H9 (cell line): ENCODE results near the gene SLC22A12. TPM values are rescaled to one million over a fixed set of nuclear protein-coding genes. Genes with fewer than 3 reads are reported as not detected.

ENCODE experiments used
- DNase-seq: peaks from one replicate; pipeline ENCODE4 v3.0.0-alpha.2; 2017
- H2AFZ ChIP-seq: one replicate; pipeline ENCODE4 v1.6.1; 2013; ENCODE audit warnings: mild to moderate bottlenecking, low read length, control low read depth, moderate library complexity
- H2AK5ac ChIP-seq: 2 replicates; pipeline ENCODE4 v1.6.1; 2013; ENCODE audit warnings: low read length, control low read depth, mixed read lengths; ENCODE audit not compliant: insufficient read length
- H2BK120ac ChIP-seq: one replicate; pipeline ENCODE4 v1.6.1; 2013; ENCODE audit warnings: low read depth, mild to moderate bottlenecking, low read length, control low read depth, inconsistent platforms; ENCODE audit not compliant: poor library complexity, severe bottlenecking
- H2BK12ac ChIP-seq: 2 replicates; pipeline ENCODE4 v1.6.1; 2013; ENCODE audit warnings: low read length, control low read depth, mixed read lengths, low read depth; ENCODE audit not compliant: insufficient read length
- H2BK15ac ChIP-seq: 2 replicates; pipeline ENCODE4 v1.6.1; 2013; ENCODE audit warnings: low read depth, low read length, control low read depth
- H2BK20ac ChIP-seq: one replicate; pipeline ENCODE4 v1.6.1; 2013; ENCODE audit warnings: low read depth, mild to moderate bottlenecking, low read length, control low read depth, inconsistent platforms; ENCODE audit not compliant: poor library complexity, severe bottlenecking
- H2BK5ac ChIP-seq: 2 replicates; pipeline ENCODE4 v1.6.1; 2013; ENCODE audit warnings: low read length, control low read depth, mixed read lengths; ENCODE audit not compliant: insufficient read length
- H3K14ac ChIP-seq: 2 replicates; pipeline ENCODE4 v1.6.1; 2013; ENCODE audit warnings: low read length, control low read depth; ENCODE audit not compliant: insufficient read depth
- H3K18ac ChIP-seq: 2 replicates; pipeline ENCODE4 v1.6.1; 2013; ENCODE audit warnings: low read depth, mild to moderate bottlenecking, mixed read lengths, low read length, control low read depth; ENCODE audit not compliant: insufficient read length
- H3K23ac ChIP-seq: 2 replicates; pipeline ENCODE4 v1.6.1; 2013; ENCODE audit warnings: low read length, control low read depth, mixed read lengths, low read depth; ENCODE audit not compliant: insufficient read length
- H3K23me2 ChIP-seq: 2 replicates; pipeline ENCODE4 v1.6.1; 2013; ENCODE audit warnings: low read depth, mild to moderate bottlenecking, mixed read lengths, low read length, control low read depth; ENCODE audit not compliant: insufficient read length, poor library complexity, severe bottlenecking
- H3K27ac ChIP-seq: 2 replicates; pipeline ENCODE4 v1.5.1; 2013; ENCODE audit warnings: low read length, control low read depth, mixed read lengths, low read depth; ENCODE audit not compliant: insufficient read length
- H3K27me3 ChIP-seq: 2 replicates; pipeline ENCODE4 v1.6.1; 2013; ENCODE audit warnings: low read length, control low read depth, inconsistent platforms; ENCODE audit not compliant: insufficient read depth
- H3K4ac ChIP-seq: 2 replicates; pipeline ENCODE4 v1.6.1; 2013; ENCODE audit warnings: low read depth, mild to moderate bottlenecking, control low read depth, inconsistent platforms, low read length, moderate library complexity
- H3K4me1 ChIP-seq: 2 replicates; pipeline ENCODE4 v1.6.1; 2013; ENCODE audit warnings: low read length, control low read depth, inconsistent platforms; ENCODE audit not compliant: insufficient read depth
- H3K4me2 ChIP-seq: 2 replicates; pipeline ENCODE4 v1.6.1; 2013; ENCODE audit warnings: low read length, control low read depth, mixed read lengths; ENCODE audit not compliant: insufficient read length, insufficient read depth
- H3K56ac ChIP-seq: 2 replicates; pipeline ENCODE4 v1.6.1; 2013; ENCODE audit warnings: low read depth, mild to moderate bottlenecking, mixed read lengths, low read length, control low read depth; ENCODE audit not compliant: insufficient read length
- H3K79me1 ChIP-seq: 2 replicates; pipeline ENCODE4 v1.6.1; 2013; ENCODE audit warnings: low read depth, mild to moderate bottlenecking, moderate library complexity, low read length, control low read depth, inconsistent platforms; ENCODE audit not compliant: insufficient read depth, poor library complexity, severe bottlenecking
- H3K79me2 ChIP-seq: 2 replicates; pipeline ENCODE4 v1.6.1; 2013; ENCODE audit warnings: low read length, control low read depth, inconsistent platforms; ENCODE audit not compliant: insufficient read depth
- H3K9ac ChIP-seq: 2 replicates; pipeline ENCODE4 v1.6.1; 2013; ENCODE audit warnings: low read length, control low read depth, mixed read lengths; ENCODE audit not compliant: insufficient read length; ENCODE audit errors: extremely low read depth
- H3K9me3 ChIP-seq: one replicate; pipeline ENCODE4 v1.6.1; 2013; ENCODE audit warnings: low read depth, low read length, inconsistent platforms; ENCODE audit not compliant: control insufficient read depth
- H3T11ph ChIP-seq: one replicate; pipeline ENCODE4 v1.6.1; 2013; ENCODE audit warnings: mild to moderate bottlenecking, low read length, control low read depth, inconsistent platforms
- H4K20me1 ChIP-seq: one replicate; pipeline ENCODE4 v1.6.1; 2013; ENCODE audit not compliant: control insufficient read depth, insufficient read length, insufficient read depth
- H4K5ac ChIP-seq: 2 replicates; pipeline ENCODE4 v1.6.1; 2013; ENCODE audit warnings: low read depth, mild to moderate bottlenecking, mixed read lengths, low read length, control low read depth; ENCODE audit not compliant: insufficient read length
- H4K8ac ChIP-seq: replicated peaks from 2 replicates; pipeline ENCODE4 v1.6.1; 2013; ENCODE audit warnings: low read length, control low read depth, mixed read lengths, low read depth; ENCODE audit not compliant: insufficient read length
- H4K91ac ChIP-seq: 2 replicates; pipeline ENCODE4 v1.6.1; 2013; ENCODE audit warnings: low read depth, mild to moderate bottlenecking, moderate library complexity, mixed read lengths, low read length, control low read depth; ENCODE audit not compliant: insufficient read length
- H3K27ac Mint-ChIP-seq, 3 experiments: 2 replicates in 2 of 3; 3 replicates in 1 of 3; pipeline ENCODE4 v1.8.0; 2020 to 2021; ENCODE audit warnings: mixed read lengths in 3 of 3, mild to moderate bottlenecking in 1 of 3, moderate library complexity in 1 of 3
- H3K27me3 Mint-ChIP-seq: 2 replicates; pipeline ENCODE4 v1.8.0; 2021; ENCODE audit warnings: low read depth, mild to moderate bottlenecking, moderate library complexity, mixed read lengths
- H3K36me3 Mint-ChIP-seq, 3 experiments: 2 replicates in 2 of 3; 3 replicates in 1 of 3; pipeline ENCODE4 v1.8.0; 2020 to 2021; ENCODE audit warnings: low read depth in 3 of 3, mixed read lengths in 3 of 3; ENCODE audit not compliant: insufficient read depth in 1 of 3
- H3K4me1 Mint-ChIP-seq, 2 experiments: 2 replicates each; pipeline ENCODE4 v1.8.0; 2020; ENCODE audit warnings: mixed read lengths in 2 of 2
- H3K4me3 Mint-ChIP-seq, 2 experiments: 2 replicates in 1 of 2; 3 replicates in 1 of 2; pipeline ENCODE4 v1.8.0; 2020 to 2021; ENCODE audit warnings: mild to moderate bottlenecking in 2 of 2, mixed read lengths in 2 of 2, moderate library complexity in 1 of 2
- H3K9me3 Mint-ChIP-seq, 2 experiments: 2 replicates in 1 of 2; 3 replicates in 1 of 2; pipeline ENCODE4 v1.8.0; 2020; ENCODE audit warnings: mild to moderate bottlenecking in 2 of 2, mixed read lengths in 2 of 2, moderate library complexity in 1 of 2
- CTCF ChIP-seq: fragments of 200-600 bp; sonication (generic); conservative IDR thresholded peaks from 3 replicates; pipeline ENCODE4 v1.8.0; 2021; ENCODE audit warnings: antibody characterized with exemption, mild to moderate bottlenecking
- WGBS: extraction: QIAGEN DNeasy Blood & Tissue Kit; methylation state at CpG from one replicate; pipeline ENCODE4 v1.1.7; 2013; ENCODE audit warnings: missing lambda C conversion rate, low lambda C conversion rate, mixed read lengths; ENCODE audit not compliant: insufficient read length; ENCODE audit errors: extremely low coverage; 5-methylcytosine and 5-hydroxymethylcytosine counted together
- total RNA-seq: library from RNA; stranded (reverse); gene quantifications from 2 replicates; pipeline ENCODE4 v1.2.1, GENCODE V29; 2021

Gene SLC22A12
- total RNA-seq, 1 experiment from 2014 or later, result not detected

DNA sequence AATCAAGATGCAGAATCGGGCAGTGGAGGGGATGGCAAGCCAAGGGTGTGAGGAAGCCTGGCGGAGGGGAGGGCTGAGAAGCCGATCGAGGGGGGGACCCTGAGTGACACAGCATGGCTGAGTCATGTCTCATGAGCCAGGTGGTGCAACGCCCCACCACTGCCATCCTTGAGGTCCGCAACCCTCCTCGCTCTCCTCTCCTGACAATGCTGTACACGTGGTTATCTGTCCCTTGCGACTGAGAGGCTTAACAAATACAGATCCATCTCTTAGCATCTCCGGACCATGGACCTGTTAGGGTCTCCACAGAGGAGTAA is 14.2 kb downstream of the SLC22A12 start:
- H3K27ac ChIP-seq, result no peak overlapping the region

More for the DNA sequence above, 14.2 kb downstream of the SLC22A12 start:
- no peak overlapping the region for H2BK5ac ChIP-seq
- no peak overlapping the region for H2AFZ ChIP-seq
- H3K79me2 ChIP-seq, result no peaks in the 10 kb centered on the region
- no peak overlapping the region for H3K23ac ChIP-seq
- no peak overlapping the region for H3T11ph ChIP-seq
- no peak overlapping the region for H2BK20ac ChIP-seq
- H4K8ac ChIP-seq, result no peak overlapping the region
- Mint-ChIP-seq H3K9me3 (no peaks in the 10 kb centered on the region), H3K27ac (no peak overlapping the region), H3K4me1 (peaks cover 5 to 27% of the 10 kb centered on the region in 2 experiments), H3K36me3 (no peaks in the 10 kb centered on the region), H3K4me3 (no peak overlapping the region), H3K27me3 (peaks cover 13% of the 10 kb centered on the region)
- H3K27me3 ChIP-seq, result no peaks in the 10 kb centered on the region
- TF ChIP-seq CTCF, result no peak
- H2AK5ac ChIP-seq, result no peak overlapping the region
- no CpG with 5 or more reads among the region's 10 CpGs for WGBS
- no peak overlapping the region for H2BK120ac ChIP-seq
- H3K56ac ChIP-seq, result no peak overlapping the region
- no peak overlapping the region for H3K9ac ChIP-seq
- H3K4me1 ChIP-seq, result no peaks in the 10 kb centered on the region
- H4K20me1 ChIP-seq, result no peaks in the 10 kb centered on the region
- no peak overlapping the region for H3K18ac ChIP-seq
- H3K23me2 ChIP-seq, result no peaks in the 10 kb centered on the region
- no peaks in the 10 kb centered on the region for H3K79me1 ChIP-seq
- H4K5ac ChIP-seq, result no peak overlapping the region
- H3K9me3 ChIP-seq, result no peaks in the 10 kb centered on the region
- no peak for DNase-seq
- H3K4ac ChIP-seq, result no peak overlapping the region
- no peak overlapping the region for H2BK15ac ChIP-seq
- no peak overlapping the region for H2BK12ac ChIP-seq
- no peak overlapping the region for H3K4me2 ChIP-seq
- H3K14ac ChIP-seq, result no peak overlapping the region
- H4K91ac ChIP-seq, result no peak overlapping the region
